SK-N-SH treated with all-trans-retinoic acid at 6 μM for 48 hours (cell line): ENCODE data around the gene POLR1C.

ENCODE experiments used
- RARB ChIP-seq: fragments of 250-450 bp; sonication (Bioruptor Pico); IDR thresholded peaks from 2 replicates; pipeline ENCODE4 v1.8.0; 2021; ENCODE audit warnings: mild to moderate bottlenecking, moderate library complexity
- SNAI2 ChIP-seq: fragments of 250-450 bp; sonication (Bioruptor Pico); IDR thresholded peaks from 2 replicates; pipeline ENCODE4 v1.5.0; 2020; ENCODE audit warnings: mild to moderate bottlenecking, moderate library complexity
- ZFP3 ChIP-seq: fragments of 250-450 bp; sonication (Bioruptor Pico); IDR thresholded peaks from 2 replicates; pipeline ENCODE4 v1.5.0; 2020; ENCODE audit warnings: mild to moderate bottlenecking, moderate library complexity

GRCh38 chr6:43500921-43501320, 16.0 kb upstream of the POLR1C start:
- TF ChIP-seq SNAI2 (no peak), RARB (no peak), ZFP3 (no peak)
